IPS DF 6.9 (cell line): Measurements from ENCODE around the gene PTPRS.

Source experiments
- DNase-seq: peaks from one replicate; pipeline ENCODE4 v3.0.0-alpha.2; 2013; ENCODE audit warnings: low read depth, low spot score
- H3K27ac ChIP-seq: one replicate; pipeline ENCODE4 v1.5.1; 2013; ENCODE audit warnings: low read length, control low read depth
- H3K27me3 ChIP-seq: 2 replicates; pipeline ENCODE4 v1.6.1; 2013; ENCODE audit warnings: mild to moderate bottlenecking, low read length; ENCODE audit not compliant: control insufficient read depth, insufficient read depth
- H3K36me3 ChIP-seq: 2 replicates; pipeline ENCODE4 v1.6.1; 2013; ENCODE audit warnings: low read length; ENCODE audit not compliant: control insufficient read depth, insufficient read depth
- H3K4me1 ChIP-seq: 2 replicates; pipeline ENCODE4 v1.6.1; 2013; ENCODE audit warnings: low read length; ENCODE audit not compliant: control insufficient read depth, insufficient read depth
- H3K4me3 ChIP-seq: 2 replicates; pipeline ENCODE4 v1.5.1; 2013; ENCODE audit warnings: mild to moderate bottlenecking, low read length
- H3K9me3 ChIP-seq: 2 replicates; pipeline ENCODE4 v1.6.1; 2013; ENCODE audit warnings: low read length, inconsistent platforms; ENCODE audit not compliant: control insufficient read depth, insufficient read depth
- WGBS: extraction: QIAGEN DNeasy Blood & Tissue Kit; methylation state at CpG from one replicate; pipeline ENCODE4 v1.1.7; 2013; ENCODE audit warnings: mixed read lengths, missing lambda C conversion rate; ENCODE audit not compliant: insufficient read length, insufficient coverage; 5-methylcytosine and 5-hydroxymethylcytosine counted together

The PTPRS gene

DNA sequence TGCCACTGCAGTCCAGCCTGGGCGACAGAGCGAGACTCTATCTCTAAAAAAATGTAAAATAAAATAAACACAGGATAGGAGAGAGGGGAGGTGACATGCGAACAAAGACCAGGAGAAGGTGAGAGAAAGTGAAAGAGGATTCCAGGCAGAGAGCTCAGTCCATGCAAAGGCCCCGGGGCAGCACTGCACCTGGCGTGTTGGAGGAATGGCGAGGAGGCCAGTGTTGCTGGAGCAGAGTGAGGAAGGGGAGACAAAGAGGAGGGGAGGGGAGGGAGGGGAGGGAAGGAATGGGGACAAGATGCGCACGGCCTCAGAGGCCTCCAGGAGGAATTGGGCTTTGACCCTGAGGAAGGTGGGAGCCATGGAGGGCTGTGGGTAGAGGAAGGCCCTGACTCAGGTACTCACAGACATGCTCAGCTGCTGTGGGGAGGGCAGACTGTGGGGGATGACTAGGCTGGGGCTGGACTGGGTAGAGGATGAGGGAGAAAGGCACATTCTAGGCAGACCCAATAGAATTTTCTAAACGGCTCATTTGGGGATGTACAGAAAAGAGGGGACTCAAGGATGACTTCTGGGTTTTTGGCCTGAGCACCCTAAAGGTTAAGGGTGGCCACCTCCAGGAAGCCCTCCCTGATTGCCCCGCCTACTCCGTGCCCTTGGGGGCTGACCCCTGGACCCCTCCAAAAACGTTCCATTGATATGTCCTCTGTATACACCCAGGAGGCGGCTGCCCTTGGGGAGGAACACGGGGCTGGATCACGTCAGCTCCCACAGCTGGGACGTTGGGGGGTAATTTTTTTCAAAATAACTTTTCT lies 43.9 kb downstream of the PTPRS start:
- Histone ChIP-seq H3K36me3 (no peaks in the 10 kb centered on the region), H3K4me1 (peaks cover 3% of the 10 kb centered on the region), H3K27me3 (no peaks in the 10 kb centered on the region), H3K9me3 (no peaks in the 10 kb centered on the region), H3K4me3 (no peak overlapping the region), H3K27ac (no peak overlapping the region)
- no CpG with 5 or more reads among the region's 16 CpGs for WGBS
- DNase-seq, result no peak

DNA sequence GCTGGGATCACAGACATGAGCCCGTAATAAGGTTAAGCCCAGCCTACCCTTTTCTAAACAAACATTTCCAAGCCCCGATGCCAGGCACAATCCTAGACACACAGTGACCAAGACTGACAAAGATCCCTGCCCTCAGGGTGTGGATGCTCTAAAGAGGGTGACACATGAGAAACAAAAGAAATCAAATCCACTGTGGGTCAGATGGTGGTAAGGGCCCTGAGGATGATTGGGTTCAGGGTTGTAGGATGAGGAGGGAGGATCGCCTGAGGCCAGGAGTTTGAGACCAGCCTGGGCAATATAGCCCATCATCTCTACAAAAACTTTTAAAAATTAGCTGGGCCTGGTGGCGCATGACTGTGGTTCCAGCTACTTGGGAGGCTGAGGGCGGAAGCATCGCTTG lies 44.6 kb downstream of the PTPRS start:
- H3K36me3 ChIP-seq, result no peaks in the 10 kb centered on the region
- H3K9me3 ChIP-seq, result no peaks in the 10 kb centered on the region
- H3K27ac ChIP-seq, result no peak overlapping the region
- no peak overlapping the region for H3K4me3 ChIP-seq
- no peak for DNase-seq
- H3K4me1 ChIP-seq, result peaks cover 3% of the 10 kb centered on the region
- no CpG with 5 or more reads among the region's 6 CpGs for WGBS
- H3K27me3 ChIP-seq, result no peaks in the 10 kb centered on the region

GRCh38 chr19:5294403-5295160 lies 46.0 kb downstream of the PTPRS start:
- Histone ChIP-seq H3K27me3 (no peaks in the 10 kb centered on the region), H3K27ac (no peak overlapping the region), H3K4me3 (no peak overlapping the region), H3K36me3 (no peaks in the 10 kb centered on the region), H3K9me3 (no peaks in the 10 kb centered on the region), H3K4me1 (peaks cover 3% of the 10 kb centered on the region)
- DNase-seq, result no peak
- WGBS, result no CpG with 5 or more reads among the region's 22 CpGs

GRCh38 chr19:5293612-5294378 lies 46.8 kb downstream of the PTPRS start:
- DNase-seq, result no peak
- peak overlapping the region; percentile 39; the same call in 1 of the 2 replicates for H3K4me3 ChIP-seq
- H3K27me3 ChIP-seq, result no peaks in the 10 kb centered on the region
- no peaks in the 10 kb centered on the region for H3K9me3 ChIP-seq
- no peaks in the 10 kb centered on the region for H3K36me3 ChIP-seq
- peaks cover 3% of the 10 kb centered on the region for H3K4me1 ChIP-seq
- H3K27ac ChIP-seq, result no peak overlapping the region
- no CpG with 5 or more reads among the region's 47 CpGs for WGBS

- Histone ChIP-seq H3K4me1 (peaks cover 3% of the 10 kb centered on the region), H3K27ac (no peak overlapping the region), H3K4me3 (peak overlapping the region; percentile 53), H3K9me3 (no peaks in the 10 kb centered on the region), H3K36me3 (no peaks in the 10 kb centered on the region), H3K27me3 (no peaks in the 10 kb centered on the region)
- DNase-seq, result no peak
- no CpG with 5 or more reads among the region's 70 CpGs for WGBS
Observed at GRCh38 chr19:5292822-5293611, 47.6 kb downstream of the PTPRS start.

DNA sequence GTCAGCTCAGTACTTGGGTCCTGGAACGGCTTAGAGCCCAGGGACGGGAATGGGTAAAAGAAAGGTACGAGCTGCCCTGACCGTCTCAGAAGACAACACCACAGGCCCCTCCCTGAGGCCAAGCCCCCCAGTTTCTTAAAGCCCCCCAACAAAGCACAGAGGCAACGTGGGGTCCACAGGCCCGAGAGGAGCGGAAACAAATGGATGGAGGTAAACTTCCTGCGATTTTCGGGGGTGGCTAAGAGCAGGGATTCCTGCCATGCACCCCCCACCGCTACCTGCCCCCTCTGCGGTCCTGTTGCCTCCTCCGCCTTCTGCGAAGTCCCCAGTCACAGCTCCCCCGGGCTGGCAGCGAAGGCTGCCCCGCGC lies 48.2 kb downstream of the PTPRS start:
- WGBS, result no CpG with 5 or more reads among the region's 17 CpGs
- no peak for DNase-seq
- H3K4me3 ChIP-seq, result peak overlapping the region; percentile 53; the same call in 1 of the 2 replicates
- H3K36me3 ChIP-seq, result no peaks in the 10 kb centered on the region
- no peak overlapping the region for H3K27ac ChIP-seq
- no peaks in the 10 kb centered on the region for H3K27me3 ChIP-seq
- no peaks in the 10 kb centered on the region for H3K9me3 ChIP-seq
- H3K4me1 ChIP-seq, result peaks cover 3% of the 10 kb centered on the region

DNA sequence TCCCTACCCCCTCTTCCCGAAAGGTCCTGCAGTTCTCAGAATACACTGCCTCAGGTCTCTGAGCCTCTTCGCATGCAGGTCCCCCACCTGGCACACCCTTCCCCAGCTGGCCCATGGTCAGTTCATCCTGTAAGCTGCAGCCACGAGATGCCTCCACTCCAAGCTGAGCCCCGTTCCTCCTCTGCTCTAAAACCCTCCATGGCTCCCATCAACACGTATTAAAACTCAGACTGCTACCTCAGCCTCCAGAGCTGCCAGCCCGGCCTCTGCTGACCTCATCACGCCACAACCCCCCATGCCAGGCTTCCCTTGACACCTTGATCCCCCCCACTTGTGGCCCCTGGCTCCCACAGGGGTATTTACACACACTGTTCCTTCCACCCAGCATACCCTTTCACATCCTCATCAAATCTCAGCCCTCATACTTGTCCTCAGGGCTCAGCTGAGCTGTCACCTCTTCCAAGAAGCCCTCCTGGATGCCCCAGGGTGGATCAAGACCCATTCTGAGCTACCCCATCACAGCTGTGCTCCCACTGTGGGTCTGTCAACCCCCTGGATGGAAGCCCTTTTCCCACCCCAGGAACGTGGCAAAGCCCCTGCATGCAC lies 48.9 kb downstream of the PTPRS start:
- Histone ChIP-seq H3K36me3 (no peaks in the 10 kb centered on the region), H3K27ac (no peak overlapping the region), H3K4me1 (peaks cover 3% of the 10 kb centered on the region), H3K27me3 (no peaks in the 10 kb centered on the region), H3K4me3 (no peak overlapping the region), H3K9me3 (no peaks in the 10 kb centered on the region)
- DNase-seq, result no peak
- WGBS, result no CpG with 5 or more reads among the region's 8 CpGs
